ENCODE measurements around the gene WDFY2.

DNA sequence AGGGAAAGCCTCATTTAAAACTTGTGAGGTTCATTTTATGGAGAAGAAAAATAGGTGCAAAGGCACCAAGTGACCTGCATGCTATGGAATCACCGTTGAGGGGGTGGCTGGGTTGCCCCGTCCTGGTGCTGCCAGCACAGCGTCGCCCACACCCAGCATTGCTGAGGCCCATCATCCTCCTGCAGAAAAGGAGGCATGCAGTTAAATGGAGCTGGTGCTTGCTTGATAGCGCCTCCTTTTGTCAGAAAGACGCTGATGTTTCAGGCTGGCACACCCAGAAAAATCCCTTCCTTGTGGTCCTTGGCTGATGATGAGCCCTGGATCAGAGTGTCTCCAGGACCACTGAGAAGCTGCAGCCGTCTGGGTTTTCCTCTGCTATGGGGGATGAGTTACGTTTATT lies 182.8 kb downstream of the WDFY2 start:
- TF ChIP-seq, protein P1, sequence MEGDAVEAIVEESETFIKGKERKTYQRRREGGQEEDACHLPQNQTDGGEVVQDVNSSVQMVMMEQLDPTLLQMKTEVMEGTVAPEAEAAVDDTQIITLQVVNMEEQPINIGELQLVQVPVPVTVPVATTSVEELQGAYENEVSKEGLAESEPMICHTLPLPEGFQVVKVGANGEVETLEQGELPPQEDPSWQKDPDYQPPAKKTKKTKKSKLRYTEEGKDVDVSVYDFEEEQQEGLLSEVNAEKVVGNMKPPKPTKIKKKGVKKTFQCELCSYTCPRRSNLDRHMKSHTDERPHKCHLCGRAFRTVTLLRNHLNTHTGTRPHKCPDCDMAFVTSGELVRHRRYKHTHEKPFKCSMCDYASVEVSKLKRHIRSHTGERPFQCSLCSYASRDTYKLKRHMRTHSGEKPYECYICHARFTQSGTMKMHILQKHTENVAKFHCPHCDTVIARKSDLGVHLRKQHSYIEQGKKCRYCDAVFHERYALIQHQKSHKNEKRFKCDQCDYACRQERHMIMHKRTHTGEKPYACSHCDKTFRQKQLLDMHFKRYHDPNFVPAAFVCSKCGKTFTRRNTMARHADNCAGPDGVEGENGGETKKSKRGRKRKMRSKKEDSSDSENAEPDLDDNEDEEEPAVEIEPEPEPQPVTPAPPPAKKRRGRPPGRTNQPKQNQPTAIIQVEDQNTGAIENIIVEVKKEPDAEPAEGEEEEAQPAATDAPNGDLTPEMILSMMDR (IDR thresholded peaks at IDR 0.05): no peak
- TF ChIP-seq POLR2A (IDR thresholded peaks at IDR 0.05): no peak

All from body of pancreas (tissue), 4 donors.